ENCODE measurements around the gene FAM53B.

The FAM53B gene

GRCh38 chr10:124605856-124606812 lies 138.0 kb downstream of the FAM53B start:
- DNase-seq, result no peak

GRCh38 chr10:124605481-124605855 lies 138.7 kb downstream of the FAM53B start:
- DNase-seq, result no peak

GRCh38 chr10:124605001-124605370 lies 139.2 kb downstream of the FAM53B start:
- DNase-seq, result no peak

GRCh38 chr10:124604214-124605000 lies 139.8 kb downstream of the FAM53B start:
- no peak for DNase-seq

- DNase-seq, result no peak
Observed at GRCh38 chr10:124603376-124604213, 140.6 kb downstream of the FAM53B start.

- DNase-seq, result no peak
Observed at GRCh38 chr10:124602646-124603365, 141.4 kb downstream of the FAM53B start.

GRCh38 chr10:124602121-124602561 lies 142.0 kb downstream of the FAM53B start:
- DNase-seq, result no peak

GRCh38 chr10:124601431-124602120 lies 142.6 kb downstream of the FAM53B start:
- no peak for DNase-seq

- DNase-seq, result no peak
Observed at GRCh38 chr10:124601016-124601415, 143.2 kb downstream of the FAM53B start.

GRCh38 chr10:124600051-124600880 lies 143.9 kb downstream of the FAM53B start:
- DNase-seq, result no peak

GRCh38 chr10:124599588-124600050 lies 144.6 kb downstream of the FAM53B start:
- DNase-seq, result no peak

- no peak for DNase-seq
Observed at GRCh38 chr10:124598773-124599587, 145.2 kb downstream of the FAM53B start.

- DNase-seq, result no peak
Observed at GRCh38 chr10:124598196-124598595, 146.0 kb downstream of the FAM53B start.

- DNase-seq, result no peak
Observed at GRCh38 chr10:124597846-124598165, 146.4 kb downstream of the FAM53B start.

- no peak for DNase-seq
Observed at GRCh38 chr10:124596962-124597845, 147.0 kb downstream of the FAM53B start.

- no peak for DNase-seq
Observed at GRCh38 chr10:124596116-124596785, 147.9 kb downstream of the FAM53B start.

- no peak for DNase-seq
Observed at GRCh38 chr10:124595143-124595883, 148.9 kb downstream of the FAM53B start.
